ENCODE measurements around the gene LLGL2. TPM values are rescaled to one million over a fixed set of nuclear protein-coding genes. Genes with fewer than 3 reads are reported as not detected.

Gene LLGL2
- total and polyA plus RNA-seq, 2 donors (not counting 1 experiment from before 2014, with no cell fraction given) = 0.03 to 0.33 TPM

GRCh38 chr17:75558666-75559530 lies 33.4 kb downstream of the LLGL2 start:
- Histone ChIP-seq H3K4me3 (replicated peaks in 1 of 4; ENCODE audit: control extremely low read depth in 1 of 4, insufficient read depth in 1 of 4, low read depth in 3 of 4, low read length in 4 of 4) (no peak overlapping the region), H3K27ac (ENCODE audit: insufficient read depth, low read length) (no peak overlapping the region)

GRCh38 chr17:75559958-75560533 lies 34.5 kb downstream of the LLGL2 start:
- H3K27ac ChIP-seq (ENCODE audit: insufficient read depth, low read length) = no peak overlapping the region
- H3K27me3 ChIP-seq (ENCODE audit: control insufficient read depth, insufficient read depth, low read length) = peaks cover 2% of the 10 kb centered on the region
- H2AFZ ChIP-seq (ENCODE audit: low read length) = no peak overlapping the region
- TF ChIP-seq EZH2 (IDR thresholded peaks at IDR 0.05; ENCODE audit: low read length, missing control alignments) (no peak), CTCF (conservative IDR thresholded peaks at IDR 0.05 in 1 of 2, IDR thresholded peaks at IDR 0.05 in 1 of 2; ENCODE audit: low read depth in 1 of 2, low read length in 2 of 2) (no peak)
- H3K36me3 ChIP-seq (ENCODE audit: control insufficient read depth, insufficient read depth, low read length) = no peaks in the 10 kb centered on the region
- no peak overlapping the region for H3K9ac ChIP-seq (ENCODE audit: insufficient read depth, low read length)
- DNase-seq (ENCODE audit: low read depth in 2 of 2) = no peak
- H3K4me1 ChIP-seq (ENCODE audit: control insufficient read depth, extremely low read depth, insufficient read depth, low read length) = no peaks in the 10 kb centered on the region
- no peak overlapping the region for H3K4me3 ChIP-seq (replicated peaks in 1 of 4; ENCODE audit: control extremely low read depth in 1 of 4, insufficient read depth in 1 of 4, low read depth in 3 of 4, low read length in 4 of 4)
- no peaks in the 10 kb centered on the region for H3K79me2 ChIP-seq (ENCODE audit: control insufficient read depth, insufficient read depth, low read length)
- no peaks in the 10 kb centered on the region for H3K9me3 ChIP-seq (ENCODE audit: control insufficient read depth, insufficient read depth, low read depth, low read length)
- no peaks in the 10 kb centered on the region for H4K20me1 ChIP-seq (ENCODE audit: control insufficient read depth, extremely low read depth, insufficient read depth, low read length)
- no peak overlapping the region for H3K4me2 ChIP-seq (ENCODE audit: extremely low read depth, insufficient read depth, low read length)

More at GRCh38 chr17:75558666-75559530, 33.4 kb downstream of the LLGL2 start:
- Histone ChIP-seq H3K36me3 (ENCODE audit: control insufficient read depth, insufficient read depth, low read length) (no peaks in the 10 kb centered on the region), H4K20me1 (ENCODE audit: control insufficient read depth, extremely low read depth, insufficient read depth, low read length) (no peaks in the 10 kb centered on the region), H3K9ac (ENCODE audit: insufficient read depth, low read length) (no peak overlapping the region), H3K27me3 (ENCODE audit: control insufficient read depth, insufficient read depth, low read length) (no peaks in the 10 kb centered on the region), H3K9me3 (ENCODE audit: control insufficient read depth, insufficient read depth, low read depth, low read length) (no peaks in the 10 kb centered on the region), H3K4me2 (ENCODE audit: extremely low read depth, insufficient read depth, low read length) (no peak overlapping the region), H3K4me1 (ENCODE audit: control insufficient read depth, extremely low read depth, insufficient read depth, low read length) (no peaks in the 10 kb centered on the region), H2AFZ (ENCODE audit: low read length) (no peak overlapping the region), H3K79me2 (ENCODE audit: control insufficient read depth, insufficient read depth, low read length) (no peaks in the 10 kb centered on the region)
- no peak for DNase-seq (ENCODE audit: low read depth in 2 of 2)
- TF ChIP-seq EZH2 (IDR thresholded peaks at IDR 0.05; ENCODE audit: low read length, missing control alignments) = no peak

- H3K79me2 ChIP-seq (ENCODE audit: control insufficient read depth, insufficient read depth, low read length) = no peaks in the 10 kb centered on the region
- no peak overlapping the region for H3K27ac ChIP-seq (ENCODE audit: insufficient read depth, low read length)
- TF ChIP-seq CTCF (conservative IDR thresholded peaks at IDR 0.05 in 1 of 2, IDR thresholded peaks at IDR 0.05 in 1 of 2; ENCODE audit: low read depth in 1 of 2, low read length in 2 of 2) (no peak), EZH2 (IDR thresholded peaks at IDR 0.05; ENCODE audit: low read length, missing control alignments) (no peak)
- no peak overlapping the region for H3K4me3 ChIP-seq (replicated peaks in 1 of 4; ENCODE audit: control extremely low read depth in 1 of 4, insufficient read depth in 1 of 4, low read depth in 3 of 4, low read length in 4 of 4)
- H3K9ac ChIP-seq (ENCODE audit: insufficient read depth, low read length) = no peak overlapping the region
- H2AFZ ChIP-seq (ENCODE audit: low read length) = no peak overlapping the region
- H3K4me1 ChIP-seq (ENCODE audit: control insufficient read depth, extremely low read depth, insufficient read depth, low read length) = no peaks in the 10 kb centered on the region
- H4K20me1 ChIP-seq (ENCODE audit: control insufficient read depth, extremely low read depth, insufficient read depth, low read length) = no peaks in the 10 kb centered on the region
- H3K27me3 ChIP-seq (ENCODE audit: control insufficient read depth, insufficient read depth, low read length) = peaks cover 2% of the 10 kb centered on the region
- no peaks in the 10 kb centered on the region for H3K9me3 ChIP-seq (ENCODE audit: control insufficient read depth, insufficient read depth, low read depth, low read length)
- DNase-seq (ENCODE audit: low read depth in 2 of 2) = peak in 1 of 2 donors; percentile 52
- no peaks in the 10 kb centered on the region for H3K36me3 ChIP-seq (ENCODE audit: control insufficient read depth, insufficient read depth, low read length)
- no peak overlapping the region for H3K4me2 ChIP-seq (ENCODE audit: extremely low read depth, insufficient read depth, low read length)
Observed at GRCh38 chr17:75561927-75562603, 36.6 kb downstream of the LLGL2 start.
